Erythroblast (primary cell): ENCODE measurements around the gene OR4K2.
A peak's percentile ranks its signal among the peaks of the same experiment; 100 is the strongest.
"Not testable (repeated sequence)": the region's sequence is repeated elsewhere in the genome, so short reads cannot be mapped to it uniquely, and the experiment has no call there.

ENCODE experiments used
- DNase-seq, 2 experiments: peaks; one replicate each; lab custom pipeline; 2025; lab: John Stamatoyannopoulos, UW
- GATA1 ChIP-seq: IDR thresholded peaks from 2 replicates; pipeline ENCODE4 v1.6.1; 2011; ENCODE audit warnings: low read depth, mild to moderate bottlenecking, control low read depth, low read length, moderate library complexity
- POLR2A ChIP-seq: IDR thresholded peaks from 2 replicates; pipeline ENCODE4 v1.6.1; 2011; ENCODE audit warnings: mild to moderate bottlenecking, low read length

The OR4K2 gene

GRCh38 chr14:19874842-19875241, at the start of gene OR4K2:
Gene OR4K2, plus strand, starts transcription at chr14:19875142. Its CDS starts 1,126 bp downstream, at chr14:19876268.
- DNase-seq, result no peak
- TF ChIP-seq POLR2A (no peak), GATA1 (no peak)

GRCh38 chr14:19827626-19828244, 47.2 kb upstream of the OR4K2 start:
- not testable (repeated sequence) for DNase-seq

GRCh38 chr14:19828314-19828713, 46.6 kb upstream of the OR4K2 start:
- no peak for DNase-seq
- TF ChIP-seq GATA1 (no peak), POLR2A (no peak)

GRCh38 chr14:19834203-19834848, 40.6 kb upstream of the OR4K2 start:
- not testable (repeated sequence) for DNase-seq

GRCh38 chr14:19838433-19838832, 36.5 kb upstream of the OR4K2 start:
- TF ChIP-seq GATA1, result no peak
- no peak for TF ChIP-seq POLR2A
- DNase-seq, result no peak

GRCh38 chr14:19851365-19851764, 23.6 kb upstream of the OR4K2 start:
- no peak for DNase-seq
- no peak for TF ChIP-seq POLR2A
- no peak for TF ChIP-seq GATA1

GRCh38 chr14:19866061-19866669, 8.8 kb upstream of the OR4K2 start:
- not testable (repeated sequence) for DNase-seq

GRCh38 chr14:19873178-19873577, 1.8 kb upstream of the OR4K2 start:
- no peak for DNase-seq
- TF ChIP-seq POLR2A (no peak), GATA1 (no peak)

- DNase-seq, result peak; percentile 22 to 58
- TF ChIP-seq GATA1, result no peak
- no peak for TF ChIP-seq POLR2A
Measured at GRCh38 chr14:19878029-19878642, 3.2 kb downstream of the OR4K2 start.

GRCh38 chr14:19895282-19895681, 20.3 kb downstream of the OR4K2 start:
- TF ChIP-seq GATA1 (no peak), POLR2A (no peak)

GRCh38 chr14:19900999-19901398, 26.1 kb downstream of the OR4K2 start:
- DNase-seq, result no peak
- TF ChIP-seq GATA1, result no peak
- no peak for TF ChIP-seq POLR2A

More at GRCh38 chr14:19895282-19895681, 20.3 kb downstream of the OR4K2 start:
- DNase-seq, result no peak

- DNase-seq, result no peak
- TF ChIP-seq POLR2A, result no peak
- no peak for TF ChIP-seq GATA1
Measured at GRCh38 chr14:19902409-19902808, 27.5 kb downstream of the OR4K2 start.

- TF ChIP-seq GATA1 (no peak), POLR2A (no peak)
- DNase-seq, result no peak
Measured at GRCh38 chr14:19906665-19907064, 31.7 kb downstream of the OR4K2 start.

- TF ChIP-seq GATA1 (no peak), POLR2A (no peak)
- no peak for DNase-seq
Measured at GRCh38 chr14:19911114-19911513, 36.2 kb downstream of the OR4K2 start.
